GM13976 (cell line): ENCODE data around the gene ITPK1.

Source experiments
- DNase-seq: peaks from one replicate; pipeline ENCODE4 v3.0.0; 2012; ENCODE audit warnings: low spot score
- in situ Hi-C: fragments of 300-500 bp; cut with MboI; formaldehyde crosslinking; loops from one replicate; pipeline ENCODE4 v1.12.0; 2022; ENCODE audit warnings: low sequenced_read_pairs, mixed read lengths, inconsistent platforms; ENCODE audit not compliant: unreplicated experiment
- TF ChIP-seq, protein P1 (sequence below): IDR thresholded peaks from 2 replicates; pipeline ENCODE4 v1.5.1; 2012; ENCODE audit warnings: borderline replicate concordance, mild to moderate bottlenecking; ENCODE audit not compliant: insufficient read depth; ENCODE audit errors: extremely low read depth, missing control alignments, control extremely low read depth

The ITPK1 gene

DNA sequence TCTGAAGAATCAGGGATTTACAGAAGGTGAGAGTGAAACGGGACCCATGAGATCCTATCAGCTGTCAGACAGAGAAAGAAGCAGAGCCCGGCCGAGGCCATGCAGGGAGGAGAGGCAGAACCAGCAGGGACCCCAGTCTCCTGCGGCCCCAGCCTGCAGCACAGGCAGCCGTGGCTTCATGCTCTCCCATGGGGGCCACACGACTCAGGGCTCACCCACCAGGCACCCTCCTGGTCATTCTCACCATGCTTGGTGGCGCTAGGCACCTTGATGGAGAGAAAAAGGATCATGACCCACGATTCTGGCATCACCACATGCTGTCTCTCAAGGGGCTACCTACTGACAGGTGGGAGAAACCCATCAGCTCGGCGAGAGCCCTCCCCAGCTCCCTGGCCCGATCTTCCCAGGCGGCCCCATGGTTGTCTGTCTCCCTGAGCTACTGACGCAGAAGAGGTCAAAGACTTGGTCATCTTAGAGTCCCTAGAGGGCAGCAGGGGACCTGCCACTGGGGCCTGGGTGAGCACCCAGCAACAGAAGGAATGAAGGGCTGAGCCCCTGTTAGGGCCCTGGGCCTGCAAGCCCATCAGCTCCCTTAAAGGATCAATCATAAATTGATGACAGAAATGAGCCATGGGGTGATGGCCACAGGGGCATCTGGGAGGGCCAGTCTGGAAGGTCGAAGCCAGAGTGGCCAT lies 58.0 kb downstream of the ITPK1 start:
- in situ Hi-C loops = no loop called here
- no peak for DNase-seq
- TF ChIP-seq, protein P1, sequence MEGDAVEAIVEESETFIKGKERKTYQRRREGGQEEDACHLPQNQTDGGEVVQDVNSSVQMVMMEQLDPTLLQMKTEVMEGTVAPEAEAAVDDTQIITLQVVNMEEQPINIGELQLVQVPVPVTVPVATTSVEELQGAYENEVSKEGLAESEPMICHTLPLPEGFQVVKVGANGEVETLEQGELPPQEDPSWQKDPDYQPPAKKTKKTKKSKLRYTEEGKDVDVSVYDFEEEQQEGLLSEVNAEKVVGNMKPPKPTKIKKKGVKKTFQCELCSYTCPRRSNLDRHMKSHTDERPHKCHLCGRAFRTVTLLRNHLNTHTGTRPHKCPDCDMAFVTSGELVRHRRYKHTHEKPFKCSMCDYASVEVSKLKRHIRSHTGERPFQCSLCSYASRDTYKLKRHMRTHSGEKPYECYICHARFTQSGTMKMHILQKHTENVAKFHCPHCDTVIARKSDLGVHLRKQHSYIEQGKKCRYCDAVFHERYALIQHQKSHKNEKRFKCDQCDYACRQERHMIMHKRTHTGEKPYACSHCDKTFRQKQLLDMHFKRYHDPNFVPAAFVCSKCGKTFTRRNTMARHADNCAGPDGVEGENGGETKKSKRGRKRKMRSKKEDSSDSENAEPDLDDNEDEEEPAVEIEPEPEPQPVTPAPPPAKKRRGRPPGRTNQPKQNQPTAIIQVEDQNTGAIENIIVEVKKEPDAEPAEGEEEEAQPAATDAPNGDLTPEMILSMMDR = no peak

DNA sequence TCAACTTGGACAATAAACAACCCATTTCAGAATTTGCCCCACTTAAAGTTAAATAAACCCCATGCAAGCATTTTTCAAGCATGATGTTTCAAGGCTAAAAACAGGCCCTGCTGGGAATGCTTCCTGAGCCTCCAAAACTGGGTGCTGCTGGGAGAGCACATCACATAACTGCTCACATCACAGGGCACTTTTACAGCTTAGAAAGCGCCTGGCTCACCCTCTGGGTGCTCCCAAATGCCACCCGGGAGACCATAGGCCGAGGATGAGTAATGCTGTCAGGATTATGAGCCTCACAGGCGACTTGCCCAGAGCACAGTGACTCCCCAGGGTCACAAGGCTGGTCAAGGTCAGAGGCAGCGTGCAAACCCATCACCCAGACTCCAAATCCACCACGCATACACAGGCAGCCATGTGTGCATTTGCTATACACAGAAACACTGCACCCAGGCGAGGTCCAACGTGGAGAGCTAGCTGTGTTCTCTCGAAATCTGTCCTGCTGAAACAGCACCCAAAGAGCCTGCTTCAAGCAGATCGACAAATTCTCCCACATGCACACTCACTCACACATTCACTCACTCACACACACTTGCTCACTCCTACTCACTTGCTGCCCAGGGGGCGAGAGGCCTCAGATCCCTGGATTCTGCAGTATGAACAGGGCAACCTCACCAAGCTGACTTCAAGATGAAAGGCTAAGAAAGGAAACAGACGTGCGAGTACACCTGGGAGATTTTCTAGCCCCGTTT lies 58.7 kb downstream of the ITPK1 start:
- DNase-seq = no peak
- TF ChIP-seq, protein P1 = no peak
- in situ Hi-C loops = no loop called here

DNA sequence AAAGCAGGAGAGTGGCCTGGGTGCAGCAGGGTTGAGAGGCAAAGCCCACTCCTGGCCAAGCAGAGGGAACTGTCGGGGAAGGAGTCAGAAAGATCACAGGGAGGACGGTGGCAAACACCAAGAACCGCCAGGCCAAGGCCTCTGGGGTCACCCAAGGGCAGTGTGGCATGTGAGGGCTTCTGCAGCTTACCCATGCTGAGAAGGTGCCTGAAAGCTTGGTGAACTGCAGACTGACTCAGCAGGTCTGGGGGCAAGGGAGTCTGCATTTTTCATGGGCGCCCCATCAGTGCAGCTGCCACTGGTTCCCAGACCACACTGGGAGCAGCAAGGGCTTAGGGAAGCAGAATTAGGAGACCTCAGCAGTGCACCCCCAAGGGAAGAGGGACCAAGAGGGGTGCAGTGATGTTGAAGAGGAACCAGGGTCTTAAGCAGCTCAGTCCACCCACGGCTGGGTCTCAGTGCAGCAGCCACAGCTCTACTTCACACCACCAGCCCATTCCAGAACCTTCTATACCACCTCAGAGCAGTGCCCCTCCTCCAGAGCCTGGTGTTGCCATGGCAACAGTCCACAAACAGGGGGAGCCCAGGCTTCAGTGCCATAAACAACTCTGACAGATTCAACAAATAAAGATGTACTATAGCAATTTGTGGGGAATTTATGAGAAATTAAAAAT lies 59.4 kb downstream of the ITPK1 start:
- DNase-seq = no peak
- TF ChIP-seq, protein P1 = no peak
- in situ Hi-C loops = no loop called here

DNA sequence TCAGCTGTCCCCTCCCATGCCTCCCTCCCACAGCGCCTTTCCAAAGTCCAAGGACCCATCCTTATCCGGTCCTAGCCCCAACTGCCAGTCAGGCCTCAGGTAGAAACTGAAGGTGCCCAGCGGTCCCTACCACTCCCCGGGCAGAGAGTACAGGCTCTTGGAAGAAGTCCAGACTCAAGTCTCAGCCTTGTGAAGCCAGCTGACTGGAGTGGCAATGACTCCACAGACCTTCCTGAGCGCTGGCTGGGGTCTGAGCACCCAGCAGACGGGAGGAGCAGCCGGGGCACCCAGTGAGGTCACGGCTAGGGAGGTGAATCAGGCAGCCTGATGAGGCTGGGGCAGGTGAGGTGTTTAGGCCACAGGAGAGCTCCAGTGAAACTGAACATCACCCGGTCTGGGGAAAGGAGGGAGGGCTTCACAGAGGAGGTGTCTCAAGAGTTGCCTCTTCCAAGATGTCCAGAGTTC lies 60.0 kb downstream of the ITPK1 start:
- TF ChIP-seq, protein P1 = no peak
- no peak for DNase-seq
- in situ Hi-C loops = no loop called here

DNA sequence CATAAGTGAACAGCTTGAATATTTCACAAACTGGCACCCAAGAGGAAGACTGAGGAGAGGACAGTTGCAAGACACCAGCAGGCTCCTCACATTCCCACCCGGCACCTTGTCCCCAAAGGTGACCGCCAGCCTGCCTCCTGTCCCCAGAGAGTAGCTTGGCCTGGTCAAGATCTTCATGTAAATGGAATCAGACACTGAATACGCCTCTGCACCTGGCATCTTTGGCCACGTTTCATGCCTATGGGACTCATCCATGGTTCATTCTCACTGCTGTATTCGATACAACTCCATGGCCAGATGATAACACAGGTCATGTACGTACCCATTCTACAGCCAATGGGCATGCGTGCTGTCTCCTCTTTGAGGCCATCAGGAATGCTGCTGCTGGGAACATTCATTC lies 60.8 kb downstream of the ITPK1 start:
- TF ChIP-seq, protein P1 = no peak
- in situ Hi-C loops = no loop called here
- no peak for DNase-seq

DNA sequence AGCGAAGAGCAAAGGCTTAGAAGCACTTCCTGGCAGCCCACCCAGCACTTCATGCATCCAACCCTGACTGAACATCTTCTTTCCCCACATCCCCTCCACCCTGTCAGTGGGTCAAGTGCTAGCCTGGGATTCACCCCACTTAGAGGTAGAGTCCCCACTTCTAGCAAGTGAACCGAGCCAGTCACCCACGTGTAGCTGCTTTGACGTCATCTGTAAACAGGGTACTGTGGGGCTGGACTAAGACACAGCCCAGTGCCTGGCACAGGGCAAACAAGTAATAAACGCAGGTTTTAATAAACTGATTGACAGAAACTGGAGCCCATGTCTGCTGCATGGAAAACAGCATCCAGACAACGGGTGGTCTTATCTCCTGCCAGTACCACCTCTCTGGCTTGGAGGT lies 61.7 kb downstream of the ITPK1 start:
- no peak for DNase-seq
- TF ChIP-seq, protein P1 = no peak
- in situ Hi-C loops = no loop called here
